ENCODE results near the gene NCR3LG1.

- TF ChIP-seq EZH2 (IDR thresholded peaks at IDR 0.05) (no peak), CTCF (IDR thresholded peaks at IDR 0.05) (no peak), EZH2phosphoT487 (IDR thresholded peaks at IDR 0.05) (no peak)
These were observed 17.5 kb downstream of the NCR3LG1 start for GRCh38 chr11:17369094-17369493.

All from neural progenitor cell (in vitro differentiated cells).